H9 (cell line): Measurements from ENCODE around the gene SEL1L2. TPM values are rescaled to one million over a fixed set of nuclear protein-coding genes. Genes with fewer than 3 reads are reported as not detected.

Experiments used
- DNase-seq: peaks from one replicate; pipeline ENCODE4 v3.0.0-alpha.2; 2017
- H2AFZ ChIP-seq: one replicate; pipeline ENCODE4 v1.6.1; 2013; ENCODE audit warnings: mild to moderate bottlenecking, low read length, control low read depth, moderate library complexity
- H2AK5ac ChIP-seq: 2 replicates; pipeline ENCODE4 v1.6.1; 2013; ENCODE audit warnings: low read length, control low read depth, mixed read lengths; ENCODE audit not compliant: insufficient read length
- H2BK120ac ChIP-seq: one replicate; pipeline ENCODE4 v1.6.1; 2013; ENCODE audit warnings: low read depth, mild to moderate bottlenecking, low read length, control low read depth, inconsistent platforms; ENCODE audit not compliant: poor library complexity, severe bottlenecking
- H2BK12ac ChIP-seq: 2 replicates; pipeline ENCODE4 v1.6.1; 2013; ENCODE audit warnings: low read length, control low read depth, mixed read lengths, low read depth; ENCODE audit not compliant: insufficient read length
- H2BK15ac ChIP-seq: 2 replicates; pipeline ENCODE4 v1.6.1; 2013; ENCODE audit warnings: low read depth, low read length, control low read depth
- H2BK20ac ChIP-seq: one replicate; pipeline ENCODE4 v1.6.1; 2013; ENCODE audit warnings: low read depth, mild to moderate bottlenecking, low read length, control low read depth, inconsistent platforms; ENCODE audit not compliant: poor library complexity, severe bottlenecking
- H2BK5ac ChIP-seq: 2 replicates; pipeline ENCODE4 v1.6.1; 2013; ENCODE audit warnings: low read length, control low read depth, mixed read lengths; ENCODE audit not compliant: insufficient read length
- H3K14ac ChIP-seq: 2 replicates; pipeline ENCODE4 v1.6.1; 2013; ENCODE audit warnings: low read length, control low read depth; ENCODE audit not compliant: insufficient read depth
- H3K18ac ChIP-seq: 2 replicates; pipeline ENCODE4 v1.6.1; 2013; ENCODE audit warnings: low read depth, mild to moderate bottlenecking, mixed read lengths, low read length, control low read depth; ENCODE audit not compliant: insufficient read length
- H3K23ac ChIP-seq: 2 replicates; pipeline ENCODE4 v1.6.1; 2013; ENCODE audit warnings: low read length, control low read depth, mixed read lengths, low read depth; ENCODE audit not compliant: insufficient read length
- H3K23me2 ChIP-seq: 2 replicates; pipeline ENCODE4 v1.6.1; 2013; ENCODE audit warnings: low read depth, mild to moderate bottlenecking, mixed read lengths, low read length, control low read depth; ENCODE audit not compliant: insufficient read length, poor library complexity, severe bottlenecking
- H3K27ac ChIP-seq: 2 replicates; pipeline ENCODE4 v1.5.1; 2013; ENCODE audit warnings: low read length, control low read depth, mixed read lengths, low read depth; ENCODE audit not compliant: insufficient read length
- H3K27me3 ChIP-seq: 2 replicates; pipeline ENCODE4 v1.6.1; 2013; ENCODE audit warnings: low read length, control low read depth, inconsistent platforms; ENCODE audit not compliant: insufficient read depth
- H3K4ac ChIP-seq: 2 replicates; pipeline ENCODE4 v1.6.1; 2013; ENCODE audit warnings: low read depth, mild to moderate bottlenecking, control low read depth, inconsistent platforms, low read length, moderate library complexity
- H3K4me1 ChIP-seq: 2 replicates; pipeline ENCODE4 v1.6.1; 2013; ENCODE audit warnings: low read length, control low read depth, inconsistent platforms; ENCODE audit not compliant: insufficient read depth
- H3K4me2 ChIP-seq: 2 replicates; pipeline ENCODE4 v1.6.1; 2013; ENCODE audit warnings: low read length, control low read depth, mixed read lengths; ENCODE audit not compliant: insufficient read length, insufficient read depth
- H3K56ac ChIP-seq: 2 replicates; pipeline ENCODE4 v1.6.1; 2013; ENCODE audit warnings: low read depth, mild to moderate bottlenecking, mixed read lengths, low read length, control low read depth; ENCODE audit not compliant: insufficient read length
- H3K79me1 ChIP-seq: 2 replicates; pipeline ENCODE4 v1.6.1; 2013; ENCODE audit warnings: low read depth, mild to moderate bottlenecking, moderate library complexity, low read length, control low read depth, inconsistent platforms; ENCODE audit not compliant: insufficient read depth, poor library complexity, severe bottlenecking
- H3K79me2 ChIP-seq: 2 replicates; pipeline ENCODE4 v1.6.1; 2013; ENCODE audit warnings: low read length, control low read depth, inconsistent platforms; ENCODE audit not compliant: insufficient read depth
- H3K9ac ChIP-seq: 2 replicates; pipeline ENCODE4 v1.6.1; 2013; ENCODE audit warnings: low read length, control low read depth, mixed read lengths; ENCODE audit not compliant: insufficient read length; ENCODE audit errors: extremely low read depth
- H3K9me3 ChIP-seq: one replicate; pipeline ENCODE4 v1.6.1; 2013; ENCODE audit warnings: low read depth, low read length, inconsistent platforms; ENCODE audit not compliant: control insufficient read depth
- H3T11ph ChIP-seq: one replicate; pipeline ENCODE4 v1.6.1; 2013; ENCODE audit warnings: mild to moderate bottlenecking, low read length, control low read depth, inconsistent platforms
- H4K20me1 ChIP-seq: one replicate; pipeline ENCODE4 v1.6.1; 2013; ENCODE audit not compliant: control insufficient read depth, insufficient read length, insufficient read depth
- H4K5ac ChIP-seq: 2 replicates; pipeline ENCODE4 v1.6.1; 2013; ENCODE audit warnings: low read depth, mild to moderate bottlenecking, mixed read lengths, low read length, control low read depth; ENCODE audit not compliant: insufficient read length
- H4K8ac ChIP-seq: replicated peaks from 2 replicates; pipeline ENCODE4 v1.6.1; 2013; ENCODE audit warnings: low read length, control low read depth, mixed read lengths, low read depth; ENCODE audit not compliant: insufficient read length
- H4K91ac ChIP-seq: 2 replicates; pipeline ENCODE4 v1.6.1; 2013; ENCODE audit warnings: low read depth, mild to moderate bottlenecking, moderate library complexity, mixed read lengths, low read length, control low read depth; ENCODE audit not compliant: insufficient read length
- H3K27ac Mint-ChIP-seq, 3 experiments: 2 replicates in 2 of 3; 3 replicates in 1 of 3; pipeline ENCODE4 v1.8.0; 2020 to 2021; ENCODE audit warnings: mixed read lengths in 3 of 3, mild to moderate bottlenecking in 1 of 3, moderate library complexity in 1 of 3
- H3K27me3 Mint-ChIP-seq: 2 replicates; pipeline ENCODE4 v1.8.0; 2021; ENCODE audit warnings: low read depth, mild to moderate bottlenecking, moderate library complexity, mixed read lengths
- H3K36me3 Mint-ChIP-seq, 3 experiments: 2 replicates in 2 of 3; 3 replicates in 1 of 3; pipeline ENCODE4 v1.8.0; 2020 to 2021; ENCODE audit warnings: low read depth in 3 of 3, mixed read lengths in 3 of 3; ENCODE audit not compliant: insufficient read depth in 1 of 3
- H3K4me1 Mint-ChIP-seq, 2 experiments: 2 replicates each; pipeline ENCODE4 v1.8.0; 2020; ENCODE audit warnings: mixed read lengths in 2 of 2
- H3K4me3 Mint-ChIP-seq, 2 experiments: 2 replicates in 1 of 2; 3 replicates in 1 of 2; pipeline ENCODE4 v1.8.0; 2020 to 2021; ENCODE audit warnings: mild to moderate bottlenecking in 2 of 2, mixed read lengths in 2 of 2, moderate library complexity in 1 of 2
- H3K9me3 Mint-ChIP-seq, 2 experiments: 2 replicates in 1 of 2; 3 replicates in 1 of 2; pipeline ENCODE4 v1.8.0; 2020; ENCODE audit warnings: mild to moderate bottlenecking in 2 of 2, mixed read lengths in 2 of 2, moderate library complexity in 1 of 2
- WGBS: extraction: QIAGEN DNeasy Blood & Tissue Kit; methylation state at CpG from one replicate; pipeline ENCODE4 v1.1.7; 2013; ENCODE audit warnings: missing lambda C conversion rate, low lambda C conversion rate, mixed read lengths; ENCODE audit not compliant: insufficient read length; ENCODE audit errors: extremely low coverage; 5-methylcytosine and 5-hydroxymethylcytosine counted together
- total RNA-seq: library from RNA; stranded (reverse); gene quantifications from 2 replicates; pipeline ENCODE4 v1.2.1, GENCODE V29; 2021
- TF ChIP-seq, protein P1 (sequence below): fragments of 200-600 bp; sonication (generic); conservative IDR thresholded peaks from 3 replicates; pipeline ENCODE4 v1.8.0; 2021; ENCODE audit warnings: antibody characterized with exemption, mild to moderate bottlenecking

Gene SEL1L2
- total RNA-seq, 1 experiment from 2014 or later = not detected

DNA sequence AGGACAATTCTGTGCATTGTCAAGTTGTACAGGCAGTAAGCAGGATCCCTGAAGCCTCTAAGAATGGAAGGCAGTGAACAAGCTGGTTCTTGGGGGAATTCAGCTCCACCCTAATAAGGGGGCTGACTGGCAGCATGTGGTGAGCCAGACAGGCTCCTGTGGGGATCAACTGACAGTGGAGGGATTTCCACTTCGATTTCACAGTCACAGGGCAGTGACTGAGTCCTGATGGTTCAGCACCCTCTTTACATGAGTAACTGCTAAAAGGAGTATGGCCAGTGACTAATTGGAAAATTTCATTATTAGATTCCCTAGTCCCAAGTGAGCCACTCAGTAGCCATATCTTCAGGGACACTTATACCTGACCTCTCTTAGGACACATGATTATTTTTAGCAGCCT, 127.2 kb downstream of the SEL1L2 start:
- Histone ChIP-seq H4K8ac (no peak overlapping the region), H4K5ac (no peak overlapping the region), H3K4ac (no peak overlapping the region), H3K56ac (no peak overlapping the region), H3K79me1 (no peaks in the 10 kb centered on the region), H2AK5ac (no peak overlapping the region), H3K27ac (no peak overlapping the region), H3K79me2 (no peaks in the 10 kb centered on the region; the same call in 1 of the 2 replicates), H3K27me3 (no peaks in the 10 kb centered on the region), H3K18ac (no peak overlapping the region), H2BK15ac (no peak overlapping the region), H4K20me1 (no peaks in the 10 kb centered on the region), H2AFZ (no peak overlapping the region), H3K9me3 (no peaks in the 10 kb centered on the region), H2BK5ac (no peak overlapping the region), H3K14ac (no peak overlapping the region), H3K23ac (no peak overlapping the region), H3T11ph (no peak overlapping the region), H2BK12ac (no peak overlapping the region), H3K4me2 (no peak overlapping the region), H4K91ac (no peak overlapping the region), H3K4me1 (no peaks in the 10 kb centered on the region; the same call in 1 of the 2 replicates), H2BK120ac (no peak overlapping the region), H2BK20ac (no peak overlapping the region), H3K23me2 (no peaks in the 10 kb centered on the region), H3K9ac (no peak overlapping the region)
- no peaks in the 10 kb centered on the region for H3K9me3 Mint-ChIP-seq
- H3K36me3 Mint-ChIP-seq = no peaks in the 10 kb centered on the region
- no peaks in the 10 kb centered on the region for H3K27me3 Mint-ChIP-seq
- peaks cover 9 to 10% of the 10 kb centered on the region in 2 experiments for H3K4me1 Mint-ChIP-seq
- H3K4me3 Mint-ChIP-seq = no peak overlapping the region
- no peak overlapping the region for H3K27ac Mint-ChIP-seq
- no CpG with 5 or more reads among the region's 1 CpG for WGBS
- no peak for DNase-seq
- TF ChIP-seq, protein P1, sequence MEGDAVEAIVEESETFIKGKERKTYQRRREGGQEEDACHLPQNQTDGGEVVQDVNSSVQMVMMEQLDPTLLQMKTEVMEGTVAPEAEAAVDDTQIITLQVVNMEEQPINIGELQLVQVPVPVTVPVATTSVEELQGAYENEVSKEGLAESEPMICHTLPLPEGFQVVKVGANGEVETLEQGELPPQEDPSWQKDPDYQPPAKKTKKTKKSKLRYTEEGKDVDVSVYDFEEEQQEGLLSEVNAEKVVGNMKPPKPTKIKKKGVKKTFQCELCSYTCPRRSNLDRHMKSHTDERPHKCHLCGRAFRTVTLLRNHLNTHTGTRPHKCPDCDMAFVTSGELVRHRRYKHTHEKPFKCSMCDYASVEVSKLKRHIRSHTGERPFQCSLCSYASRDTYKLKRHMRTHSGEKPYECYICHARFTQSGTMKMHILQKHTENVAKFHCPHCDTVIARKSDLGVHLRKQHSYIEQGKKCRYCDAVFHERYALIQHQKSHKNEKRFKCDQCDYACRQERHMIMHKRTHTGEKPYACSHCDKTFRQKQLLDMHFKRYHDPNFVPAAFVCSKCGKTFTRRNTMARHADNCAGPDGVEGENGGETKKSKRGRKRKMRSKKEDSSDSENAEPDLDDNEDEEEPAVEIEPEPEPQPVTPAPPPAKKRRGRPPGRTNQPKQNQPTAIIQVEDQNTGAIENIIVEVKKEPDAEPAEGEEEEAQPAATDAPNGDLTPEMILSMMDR = no peak
